Activated CD4-positive, alpha-beta T cell treated with anti-CD3 and anti-CD28 coated beads for 48 hours (primary cell): Measurements from ENCODE around the gene CPN1.

ENCODE experiments used
- DNase-seq: peaks from one replicate; pipeline ENCODE4 v3.0.0-alpha.2; 2020

The CPN1 gene

DNA sequence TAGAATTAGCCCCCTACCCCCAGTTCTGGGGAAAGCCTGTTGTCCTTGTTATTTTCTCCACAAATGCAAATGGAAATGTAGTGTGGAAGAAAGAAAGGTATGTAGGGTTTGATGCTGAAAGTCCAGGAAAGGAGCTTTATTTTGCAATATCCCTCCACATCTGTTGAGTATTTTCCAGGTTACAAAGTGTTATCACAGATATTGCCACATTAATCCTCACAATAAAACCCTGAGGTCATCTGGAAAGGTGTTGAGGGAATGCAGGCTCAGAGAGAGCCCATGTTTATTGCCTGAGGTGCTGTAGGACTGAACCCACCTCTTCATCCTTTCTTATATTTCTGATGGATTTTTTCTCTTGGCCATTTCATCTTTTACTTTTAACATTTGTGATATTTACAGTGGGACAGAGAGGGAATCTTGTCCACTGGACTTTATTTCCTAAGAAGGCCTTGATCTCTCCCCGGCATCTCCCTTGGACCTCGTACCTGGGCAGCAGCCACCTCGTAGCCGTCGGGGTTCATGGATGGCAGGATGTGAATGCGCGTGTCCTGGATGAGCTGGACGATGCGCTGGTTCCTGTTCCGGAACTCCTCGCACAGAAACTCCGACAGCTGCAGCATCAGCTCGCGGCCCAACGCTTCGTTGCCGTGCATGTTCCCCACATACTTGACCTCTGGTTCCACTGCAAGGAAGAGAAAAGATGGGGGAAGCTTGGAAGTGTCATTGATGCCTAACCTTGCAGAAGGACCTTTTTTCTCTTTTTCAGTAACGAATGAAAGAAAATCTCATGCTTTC is 6.0 kb downstream of the CPN1 start:
- no peak for DNase-seq

- no peak for DNase-seq
Observed at GRCh38 chr10:100072514-100072913, 9.2 kb downstream of the CPN1 start.

DNA sequence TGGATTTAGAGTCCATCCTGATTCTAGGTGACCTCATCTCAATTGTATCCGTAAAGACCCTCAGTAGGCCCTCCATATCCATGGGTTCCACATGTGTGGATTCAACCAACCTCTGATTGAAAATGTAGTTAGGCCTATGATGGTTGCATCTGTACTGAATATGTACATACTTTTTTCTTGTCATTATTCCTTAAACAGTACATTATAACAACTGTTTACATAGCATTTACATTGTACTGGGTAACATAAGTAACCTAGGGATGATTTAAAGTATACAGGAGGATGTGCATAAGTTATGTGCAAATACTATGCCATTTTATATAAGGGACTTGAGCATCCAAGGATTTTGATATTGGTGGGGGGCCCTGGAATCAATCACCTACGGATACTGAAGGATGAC is 10.1 kb downstream of the CPN1 start:
- DNase-seq = no peak

DNA sequence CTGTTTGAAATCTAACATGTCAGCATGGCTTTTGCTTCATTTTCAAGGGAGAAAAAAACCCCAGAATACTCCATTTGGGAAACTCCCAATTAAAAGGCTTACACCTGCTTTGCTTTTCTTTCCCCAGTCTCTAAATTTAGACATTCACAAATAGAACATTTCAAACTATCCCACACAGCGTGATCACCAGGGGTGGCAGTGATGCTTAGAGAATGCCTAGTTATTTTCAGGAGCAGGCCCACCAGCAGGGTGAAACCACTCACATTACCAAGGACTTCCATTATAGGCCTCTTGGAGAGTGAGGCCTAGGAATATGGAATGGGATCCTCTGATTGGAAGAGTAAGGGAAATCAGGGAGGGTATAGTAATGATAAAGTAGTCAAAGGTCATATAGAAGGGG is 14.2 kb downstream of the CPN1 start:
- DNase-seq = no peak

DNA sequence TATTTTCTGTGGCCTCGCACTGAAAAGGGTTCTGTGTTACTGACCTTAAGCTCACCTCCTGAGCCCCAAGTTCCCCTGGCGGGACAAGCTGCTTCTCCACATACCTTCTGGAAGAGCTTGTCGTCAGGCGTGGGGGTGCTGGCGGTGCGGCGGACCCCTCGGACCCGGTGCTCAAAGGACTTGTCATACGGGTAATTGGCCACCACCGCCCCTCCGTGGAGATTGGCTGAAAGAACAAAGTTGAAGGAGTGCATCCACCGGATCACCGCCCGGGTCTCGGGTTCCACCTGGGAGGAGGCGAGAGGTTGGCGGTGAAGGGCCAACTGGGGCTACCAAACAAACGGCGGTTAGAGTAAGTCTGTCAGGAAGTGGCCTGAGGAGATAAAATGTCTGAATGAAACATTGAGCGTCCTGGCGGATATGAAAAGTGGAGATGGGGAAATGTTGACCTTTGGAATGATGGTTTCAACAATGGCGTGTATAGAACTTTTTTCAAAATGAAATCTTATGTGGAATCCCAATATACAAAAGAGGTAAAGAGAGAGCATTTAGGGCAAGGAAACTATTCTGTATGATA is 16.5 kb downstream of the CPN1 start:
- no peak for DNase-seq

- DNase-seq = no peak
Observed at GRCh38 chr10:100061401-100061800, 20.3 kb downstream of the CPN1 start.

DNA sequence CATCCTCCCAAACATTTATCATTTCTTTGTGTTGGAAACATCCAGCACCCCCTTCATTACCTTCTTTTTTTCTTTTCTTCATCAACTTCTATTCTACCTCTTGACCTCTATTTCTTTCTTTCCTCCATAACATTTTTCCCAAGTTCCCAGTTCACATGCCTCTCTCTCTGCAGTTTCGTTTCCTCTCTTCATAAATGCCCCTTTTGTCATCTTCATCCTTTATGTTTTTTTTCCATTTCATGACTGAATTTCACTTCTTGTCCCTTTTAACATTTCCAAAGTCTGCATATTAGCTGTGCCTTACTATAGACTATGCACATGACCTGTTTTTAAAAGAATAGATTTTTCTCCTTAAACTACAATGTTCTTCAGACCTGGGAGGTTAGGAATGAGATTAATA is 23.7 kb downstream of the CPN1 start:
- DNase-seq = no peak

- no peak for DNase-seq
Observed at GRCh38 chr10:100053686-100054460, 27.8 kb downstream of the CPN1 start.

GRCh38 chr10:100046021-100046486 is 35.6 kb downstream of the CPN1 start:
- DNase-seq = peak; percentile 91

GRCh38 chr10:100045592-100045991 is 36.1 kb downstream of the CPN1 start:
- no peak for DNase-seq

DNA sequence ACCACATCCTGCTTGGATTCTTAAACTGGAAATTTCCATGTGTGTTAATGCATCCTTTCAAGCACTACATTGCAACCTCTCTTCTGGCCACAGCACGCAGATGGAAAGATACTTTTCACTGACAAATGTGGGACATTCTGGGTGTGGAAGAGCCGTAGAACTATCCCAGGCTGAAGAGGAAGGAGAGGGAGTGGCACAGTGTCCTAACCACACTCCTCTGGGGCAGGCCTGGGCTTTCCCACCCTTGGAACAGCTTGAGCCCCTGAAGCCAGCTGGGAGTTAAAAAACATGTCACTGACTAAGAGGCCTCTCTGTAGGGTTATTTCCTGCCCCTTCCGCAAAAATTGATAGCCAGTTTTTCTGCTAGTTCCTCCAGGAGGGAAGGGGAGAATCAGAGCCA is 37.9 kb downstream of the CPN1 start:
- no peak for DNase-seq

GRCh38 chr10:100043344-100043743 is 38.3 kb downstream of the CPN1 start:
- peak; percentile 44 for DNase-seq

DNA sequence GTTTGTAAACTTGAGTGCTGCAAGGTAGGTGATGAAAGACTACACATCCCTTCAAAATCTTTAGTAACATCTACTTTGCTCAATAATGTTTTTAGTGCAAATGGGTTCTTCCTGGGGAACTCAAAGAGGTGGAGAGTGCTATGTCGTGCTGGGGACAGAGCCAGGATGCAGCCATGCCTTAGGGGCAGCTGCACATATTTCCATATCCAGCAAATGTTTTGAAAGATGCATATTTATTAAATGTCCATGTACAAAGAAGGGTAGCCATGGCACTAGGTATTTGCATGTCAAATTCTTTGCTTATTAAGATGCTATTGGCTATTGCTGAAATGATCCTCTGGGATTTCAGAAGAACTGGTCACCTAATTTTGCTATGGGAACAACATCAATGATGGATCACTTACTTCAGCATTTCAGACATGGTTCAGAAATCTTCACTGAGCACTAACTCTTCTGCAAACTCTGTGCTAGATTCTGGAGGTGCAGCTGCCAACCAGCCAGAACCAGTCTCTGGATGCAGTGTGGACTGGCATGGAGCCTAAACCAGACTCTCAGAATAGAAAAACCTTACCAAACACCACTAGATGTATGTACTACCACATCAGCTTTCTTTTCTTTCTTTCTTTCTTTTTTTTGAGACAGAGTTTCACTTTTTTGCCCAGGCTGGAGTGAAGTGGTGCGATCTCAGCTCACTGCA is 40.2 kb downstream of the CPN1 start:
- DNase-seq = no peak

GRCh38 chr10:100038561-100039071 is 43.1 kb downstream of the CPN1 start:
- DNase-seq = no peak

DNA sequence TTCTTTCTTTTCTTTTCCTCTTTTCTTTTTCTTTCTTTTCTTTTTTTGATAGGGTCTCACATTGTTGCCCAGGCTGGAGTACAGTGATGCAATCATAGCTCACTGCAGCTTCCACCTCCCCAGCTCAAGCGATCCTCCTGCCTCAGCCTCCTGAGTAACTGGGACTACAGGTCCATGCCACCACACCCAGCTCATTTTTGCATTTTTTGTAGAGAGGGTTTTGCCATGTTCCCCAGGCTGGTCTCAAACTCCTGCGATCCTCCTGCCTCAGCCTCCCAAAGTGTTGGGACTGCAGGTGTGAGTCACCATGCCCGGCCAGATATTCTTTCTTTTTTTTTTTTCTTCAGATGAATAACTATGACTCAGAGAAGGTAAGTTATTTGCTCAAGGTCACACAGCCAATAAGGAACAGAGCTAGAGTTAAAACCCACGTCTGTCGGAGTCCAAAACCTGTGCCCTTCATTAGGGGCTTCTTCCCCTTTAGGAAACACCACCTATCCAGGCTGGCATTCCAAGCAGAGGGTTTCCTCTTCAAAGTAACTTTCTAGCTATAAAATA is 43.8 kb downstream of the CPN1 start:
- no peak for DNase-seq

DNA sequence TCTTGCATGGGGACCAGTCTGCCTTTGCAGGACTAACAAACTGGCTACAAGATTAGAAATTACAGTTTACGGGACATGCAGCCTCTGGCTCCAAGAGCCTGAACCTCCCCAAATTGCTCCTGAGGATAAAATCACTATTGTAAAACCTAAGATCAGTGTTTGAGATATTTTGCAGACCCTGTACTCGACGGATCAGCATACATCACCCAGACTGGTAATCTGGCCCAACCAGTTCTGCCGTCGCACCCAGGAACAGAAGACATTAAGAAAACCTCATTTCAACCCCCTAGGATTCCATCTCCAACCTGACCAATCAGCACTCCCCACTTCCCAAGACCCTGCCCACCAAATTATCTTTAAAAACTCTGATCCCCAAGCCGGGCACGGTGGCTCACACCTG is 44.8 kb downstream of the CPN1 start:
- no peak for DNase-seq

DNA sequence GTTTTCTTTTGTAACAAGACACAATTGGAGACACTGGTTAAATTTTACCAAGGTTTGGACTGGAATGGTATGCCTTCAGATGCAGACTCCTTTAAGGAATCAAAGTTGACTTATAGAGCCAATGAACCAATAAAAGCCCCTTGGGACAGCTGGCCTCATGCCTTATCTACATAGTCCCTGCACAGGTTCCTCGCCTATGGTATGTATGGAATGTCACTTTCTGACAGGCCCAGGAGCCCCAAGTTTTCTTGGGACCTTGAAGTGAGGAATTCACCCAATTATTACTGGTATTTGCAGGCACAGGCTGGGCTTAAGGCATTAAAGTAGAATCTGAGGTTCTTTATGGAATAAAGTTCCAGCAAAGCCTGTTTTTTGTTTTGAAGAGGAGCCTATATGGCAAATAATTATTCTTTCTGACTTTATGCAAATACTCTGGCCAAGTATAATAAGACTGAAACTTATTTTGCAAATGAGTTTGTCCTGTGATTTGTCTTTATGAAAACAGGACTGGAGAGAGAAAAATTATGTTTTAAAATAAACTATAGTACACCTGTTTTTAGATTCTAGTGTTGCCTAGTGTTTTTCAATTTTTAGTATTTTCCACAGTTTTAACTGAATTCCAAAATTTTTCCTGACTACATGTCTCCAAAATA is 47.8 kb downstream of the CPN1 start:
- no peak for DNase-seq

GRCh38 chr10:100027416-100027815 is 54.3 kb downstream of the CPN1 start:
- DNase-seq = no peak

- DNase-seq = no peak
Observed at GRCh38 chr10:100025576-100025975, 56.1 kb downstream of the CPN1 start.

GRCh38 chr10:100024748-100025147 is 56.9 kb downstream of the CPN1 start:
- DNase-seq = no peak

DNA sequence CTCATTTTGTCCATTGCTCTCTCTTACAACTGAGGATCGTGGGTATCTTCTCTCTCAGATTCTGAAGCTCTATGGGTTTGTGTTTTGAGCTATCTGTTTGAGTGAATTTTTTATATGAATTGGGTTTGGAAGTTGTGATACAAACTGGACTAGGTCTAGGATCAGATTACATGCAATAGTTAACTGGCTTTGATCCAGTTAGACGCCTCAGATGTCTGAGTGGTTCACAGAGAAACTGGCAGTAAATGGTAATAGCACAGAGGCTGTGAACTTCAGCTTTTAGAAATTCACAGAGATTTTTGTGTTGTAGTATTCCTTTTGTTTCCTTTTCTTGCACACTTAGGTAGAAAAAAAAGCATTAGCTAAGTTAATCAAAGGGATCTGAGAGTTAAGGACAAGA is 59.3 kb downstream of the CPN1 start:
- no peak for DNase-seq

- DNase-seq = no peak
Observed at GRCh38 chr10:100021322-100021721, 60.3 kb downstream of the CPN1 start.
